Jurkat, Clone E6-1 (cell line): ENCODE measurements around the gene NTM.

ENCODE experiments used
- DNase-seq: peaks from one replicate; pipeline ENCODE4 v3.0.0-alpha.2; 2011; ENCODE audit warnings: low read depth, low spot score
- H3K4me3 ChIP-seq: 2 replicates; pipeline ENCODE4 v1.5.1; 2011; ENCODE audit warnings: mild to moderate bottlenecking, low read length, control low read depth, moderate library complexity

The NTM gene

GRCh38 chr11:131455843-131456704 lies 85.7 kb downstream of the NTM start:
- no peak for DNase-seq
- no peak overlapping the region for H3K4me3 ChIP-seq

- DNase-seq, result no peak
- no peak overlapping the region for H3K4me3 ChIP-seq
Observed at GRCh38 chr11:131457163-131457562, 86.7 kb downstream of the NTM start.

GRCh38 chr11:131458421-131458820 lies 88.0 kb downstream of the NTM start:
- DNase-seq, result no peak
- no peak overlapping the region for H3K4me3 ChIP-seq

- no peak for DNase-seq
- H3K4me3 ChIP-seq, result no peak overlapping the region
Observed at GRCh38 chr11:131460931-131461330, 90.5 kb downstream of the NTM start.

GRCh38 chr11:131462622-131463021 lies 92.2 kb downstream of the NTM start:
- no peak overlapping the region for H3K4me3 ChIP-seq

GRCh38 chr11:131463162-131463561 lies 92.7 kb downstream of the NTM start:
- no peak for DNase-seq

More at GRCh38 chr11:131462622-131463021, 92.2 kb downstream of the NTM start:
- DNase-seq, result no peak

GRCh38 chr11:131463649-131464425 lies 93.4 kb downstream of the NTM start:
- no peak for DNase-seq
- H3K4me3 ChIP-seq, result no peak overlapping the region

More at GRCh38 chr11:131463162-131463561, 92.7 kb downstream of the NTM start:
- no peak overlapping the region for H3K4me3 ChIP-seq

- DNase-seq, result no peak
- no peak overlapping the region for H3K4me3 ChIP-seq
Observed at GRCh38 chr11:131464461-131464860, 94.0 kb downstream of the NTM start.

GRCh38 chr11:131465039-131465438 lies 94.6 kb downstream of the NTM start:
- H3K4me3 ChIP-seq, result no peak overlapping the region

GRCh38 chr11:131465746-131466145 lies 95.3 kb downstream of the NTM start:
- DNase-seq, result no peak
- H3K4me3 ChIP-seq, result no peak overlapping the region

More at GRCh38 chr11:131465039-131465438, 94.6 kb downstream of the NTM start:
- no peak for DNase-seq

- DNase-seq, result no peak
- H3K4me3 ChIP-seq, result no peak overlapping the region
Observed at GRCh38 chr11:131467645-131468394, 97.4 kb downstream of the NTM start.

GRCh38 chr11:131468565-131468964 lies 98.2 kb downstream of the NTM start:
- DNase-seq, result no peak
- no peak overlapping the region for H3K4me3 ChIP-seq

- no peak overlapping the region for H3K4me3 ChIP-seq
Observed at GRCh38 chr11:131470216-131470925, 100.0 kb downstream of the NTM start.

GRCh38 chr11:131471976-131472375 lies 101.6 kb downstream of the NTM start:
- H3K4me3 ChIP-seq, result no peak overlapping the region
- no peak for DNase-seq

More at GRCh38 chr11:131470216-131470925, 100.0 kb downstream of the NTM start:
- DNase-seq, result no peak

GRCh38 chr11:131474947-131475346 lies 104.5 kb downstream of the NTM start:
- DNase-seq, result no peak
- no peak overlapping the region for H3K4me3 ChIP-seq

- H3K4me3 ChIP-seq, result no peak overlapping the region
- DNase-seq, result no peak
Observed at GRCh38 chr11:131476266-131476665, 105.9 kb downstream of the NTM start.

- DNase-seq, result no peak
- no peak overlapping the region for H3K4me3 ChIP-seq
Observed at GRCh38 chr11:131478341-131478740, 107.9 kb downstream of the NTM start.

GRCh38 chr11:131481303-131481702 lies 110.9 kb downstream of the NTM start:
- no peak for DNase-seq
- H3K4me3 ChIP-seq, result no peak overlapping the region

GRCh38 chr11:131481971-131482370 lies 111.6 kb downstream of the NTM start:
- no peak overlapping the region for H3K4me3 ChIP-seq
- DNase-seq, result no peak
